ENCODE data around the gene TLN1.

The TLN1 gene

DNA sequence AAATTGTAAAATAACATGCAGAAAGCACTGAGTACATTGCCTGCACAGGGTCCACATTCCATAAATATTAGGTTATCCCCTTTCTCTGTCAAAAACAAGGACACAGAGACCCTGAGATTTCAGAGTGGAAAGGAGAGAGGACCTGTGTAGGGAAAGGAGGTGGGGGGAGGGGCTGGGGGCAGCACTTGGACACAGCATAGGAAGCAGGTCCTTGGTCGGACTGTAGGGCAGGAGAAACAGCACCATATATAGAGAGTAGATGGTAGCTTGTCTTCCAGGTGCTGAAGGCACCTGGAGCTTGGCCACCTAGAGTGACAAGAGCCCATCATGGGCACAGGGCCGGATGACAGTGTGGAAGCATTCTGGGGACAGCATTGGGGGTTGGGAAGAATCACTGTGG is 44.7 kb downstream of the TLN1 start:
- peaks cover 12 to 21% of the 10 kb centered on the region in 2 donors for H3K4me1 ChIP-seq (ENCODE audit: control insufficient read depth in 2 of 2, insufficient read depth in 1 of 2, low read depth in 1 of 2, low read length in 2 of 2)
- no peak overlapping the region for H3K14ac ChIP-seq (ENCODE audit: low read length)
- no peak overlapping the region for H2BK15ac ChIP-seq (ENCODE audit: low read length)
- H2AK5ac ChIP-seq (ENCODE audit: low read depth, low read length): no peak overlapping the region
- H3K4me3 ChIP-seq (ENCODE audit: low read length in 2 of 2): no peak overlapping the region
- H2BK12ac ChIP-seq (ENCODE audit: low read length): no peak overlapping the region
- H3K27ac ChIP-seq (replicated peaks; ENCODE audit: low read length): no peak overlapping the region
- H3K18ac ChIP-seq (ENCODE audit: low read length): no peak overlapping the region
- H3K4ac ChIP-seq (ENCODE audit: low read length): no peak overlapping the region
- no peak overlapping the region for H2BK120ac ChIP-seq (ENCODE audit: low read depth, low read length)
- no CpG with 5 or more reads among the region's 2 CpGs for whole genome bisulfite sequencing, 2 donors (ENCODE audit: extremely low coverage in 2 of 2, insufficient read length in 2 of 2, insufficient replicate concordance in 1 of 2)
- H4K91ac ChIP-seq (ENCODE audit: low read depth, low read length, poor library complexity): no peak overlapping the region
- H4K8ac ChIP-seq (ENCODE audit: low read depth, low read length): no peak overlapping the region
- no peak overlapping the region for H3K9ac ChIP-seq (ENCODE audit: low read depth, low read length, poor library complexity)
- H2AFZ ChIP-seq (ENCODE audit: low read length): no peak overlapping the region
- peaks cover 19 to 32% of the 10 kb centered on the region in 2 donors for H3K36me3 ChIP-seq (replicated peaks in 1 of 2; ENCODE audit: control insufficient read depth in 2 of 2, insufficient read depth in 2 of 2, low read length in 2 of 2)
- no peak for DNase-seq (ENCODE audit: low spot score)
- peaks cover 6% of the 10 kb centered on the region for H3K79me1 ChIP-seq (ENCODE audit: low read depth, low read length)
- no peak overlapping the region for H3K4me2 ChIP-seq (ENCODE audit: insufficient read depth, low read length, poor library complexity, severe bottlenecking)
- no peaks in the 10 kb centered on the region for H3K27me3 ChIP-seq (ENCODE audit: control insufficient read depth in 3 of 3, insufficient read depth in 3 of 3, low read depth in 1 of 3, low read length in 3 of 3)
- no peaks in the 10 kb centered on the region for H3K9me3 ChIP-seq (replicated peaks in 1 of 2; ENCODE audit: control insufficient read depth in 2 of 2, insufficient read depth in 1 of 2, low read depth in 1 of 2, low read length in 2 of 2)
- H3K23ac ChIP-seq (ENCODE audit: low read depth, low read length, poor library complexity): no peak overlapping the region
- H2BK5ac ChIP-seq (ENCODE audit: low read length): no peak overlapping the region

DNA sequence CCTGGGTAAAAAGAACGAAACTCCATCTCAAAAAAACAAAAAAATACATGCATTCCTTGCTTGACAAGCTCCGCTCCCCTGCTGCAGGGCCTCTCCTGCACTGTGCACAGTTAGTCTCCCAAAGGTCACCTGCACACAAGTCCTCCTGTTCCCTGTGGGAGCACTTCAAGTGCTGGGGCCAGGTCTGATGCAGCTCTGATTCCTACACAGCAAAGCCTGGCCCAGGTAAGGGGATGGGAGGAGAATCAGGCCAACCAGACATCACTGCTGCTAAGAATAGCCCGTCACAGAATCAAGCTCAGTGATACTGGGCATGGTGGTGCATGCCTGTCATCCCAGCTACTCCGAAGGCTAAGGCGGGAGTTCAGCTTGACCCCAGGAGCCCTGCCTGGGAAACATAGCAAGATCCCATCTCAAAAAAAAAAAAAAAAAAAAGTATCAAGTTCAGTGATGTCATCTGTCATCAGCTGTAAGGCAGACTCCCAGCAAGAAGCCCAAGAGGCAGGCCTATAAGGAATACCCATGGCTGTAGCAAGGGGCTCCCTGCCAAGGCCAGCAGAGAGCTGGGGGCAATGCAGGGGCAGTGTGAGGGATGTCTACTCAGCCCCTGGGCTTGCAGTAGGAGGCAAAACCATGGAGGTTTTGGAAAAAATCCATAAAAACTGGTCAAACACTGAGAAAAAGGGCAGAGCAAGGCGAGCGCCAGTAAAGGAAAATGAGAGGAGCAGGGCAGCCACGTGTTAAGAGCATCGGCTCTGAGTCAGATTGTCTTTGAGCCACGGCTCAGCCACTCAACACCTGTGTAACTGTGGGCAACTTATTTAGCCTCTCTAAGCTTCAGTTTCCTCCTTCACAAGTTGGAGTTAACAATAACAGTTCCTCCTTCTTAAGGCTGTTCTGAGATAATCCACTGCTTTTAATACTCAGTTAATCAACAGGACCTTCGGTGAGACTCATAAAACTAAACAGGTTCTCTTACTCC is 45.5 kb downstream of the TLN1 start:
- H3K4me1 ChIP-seq (ENCODE audit: control insufficient read depth in 2 of 2, insufficient read depth in 1 of 2, low read depth in 1 of 2, low read length in 2 of 2): peaks cover 7 to 19% of the 10 kb centered on the region in 2 donors
- H3K79me1 ChIP-seq (ENCODE audit: low read depth, low read length): peaks cover 6% of the 10 kb centered on the region
- DNase-seq (ENCODE audit: low spot score): no peak
- H3K4me2 ChIP-seq (ENCODE audit: insufficient read depth, low read length, poor library complexity, severe bottlenecking): no peak overlapping the region
- no peak overlapping the region for H2BK5ac ChIP-seq (ENCODE audit: low read length)
- H2AK5ac ChIP-seq (ENCODE audit: low read depth, low read length): no peak overlapping the region
- no peak overlapping the region for H4K8ac ChIP-seq (ENCODE audit: low read depth, low read length)
- H3K27ac ChIP-seq (replicated peaks; ENCODE audit: low read length): no peak overlapping the region
- no peak overlapping the region for H2BK15ac ChIP-seq (ENCODE audit: low read length)
- H4K91ac ChIP-seq (ENCODE audit: low read depth, low read length, poor library complexity): no peak overlapping the region
- H3K4me3 ChIP-seq (ENCODE audit: low read length in 2 of 2): no peak overlapping the region
- no peak overlapping the region for H2AFZ ChIP-seq (ENCODE audit: low read length)
- H3K18ac ChIP-seq (ENCODE audit: low read length): no peak overlapping the region
- H3K9me3 ChIP-seq (replicated peaks in 1 of 2; ENCODE audit: control insufficient read depth in 2 of 2, insufficient read depth in 1 of 2, low read depth in 1 of 2, low read length in 2 of 2): no peaks in the 10 kb centered on the region
- H3K23ac ChIP-seq (ENCODE audit: low read depth, low read length, poor library complexity): no peak overlapping the region
- H3K14ac ChIP-seq (ENCODE audit: low read length): no peak overlapping the region
- H3K36me3 ChIP-seq (replicated peaks in 1 of 2; ENCODE audit: control insufficient read depth in 2 of 2, insufficient read depth in 2 of 2, low read length in 2 of 2): peaks cover 19 to 33% of the 10 kb centered on the region in 2 donors
- no peak overlapping the region for H2BK120ac ChIP-seq (ENCODE audit: low read depth, low read length)
- H3K27me3 ChIP-seq (ENCODE audit: control insufficient read depth in 3 of 3, insufficient read depth in 3 of 3, low read depth in 1 of 3, low read length in 3 of 3): no peaks in the 10 kb centered on the region
- no peak overlapping the region for H3K9ac ChIP-seq (ENCODE audit: low read depth, low read length, poor library complexity)
- no peak overlapping the region for H3K4ac ChIP-seq (ENCODE audit: low read length)
- WGBS, 2 donors (ENCODE audit: extremely low coverage in 2 of 2, insufficient read length in 2 of 2, insufficient replicate concordance in 1 of 2): no CpG with 5 or more reads among the region's 11 CpGs
- H2BK12ac ChIP-seq (ENCODE audit: low read length): no peak overlapping the region

DNA sequence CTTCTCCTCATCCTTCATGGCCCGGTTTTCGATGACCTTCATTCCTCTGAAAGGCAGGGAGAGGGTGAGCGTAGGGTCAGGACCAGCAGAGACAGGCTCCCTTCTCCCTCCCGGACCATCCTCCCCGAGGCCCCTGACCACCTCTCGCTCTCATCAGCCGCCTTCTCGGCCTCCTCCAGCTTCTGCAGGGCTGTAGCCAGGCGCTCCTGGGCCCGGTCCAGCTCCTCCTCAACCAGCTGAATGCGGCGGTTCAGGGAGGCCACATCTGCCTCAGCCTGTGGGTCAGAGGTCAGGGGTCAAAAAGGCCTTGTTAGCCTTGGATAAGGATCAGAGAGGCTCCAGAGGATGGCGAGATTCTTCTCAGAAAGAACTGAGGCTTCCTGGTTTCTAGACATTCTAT is 46.5 kb downstream of the TLN1 start:
- H3K4ac ChIP-seq (ENCODE audit: low read length): no peak overlapping the region
- no peak overlapping the region for H4K8ac ChIP-seq (ENCODE audit: low read depth, low read length)
- no peak overlapping the region for H2AK5ac ChIP-seq (ENCODE audit: low read depth, low read length)
- no peak overlapping the region for H3K4me2 ChIP-seq (ENCODE audit: insufficient read depth, low read length, poor library complexity, severe bottlenecking)
- H3K9me3 ChIP-seq (replicated peaks in 1 of 2; ENCODE audit: control insufficient read depth in 2 of 2, insufficient read depth in 1 of 2, low read depth in 1 of 2, low read length in 2 of 2): no peaks in the 10 kb centered on the region
- peak overlapping the region; percentile 37 for H3K23ac ChIP-seq (ENCODE audit: low read depth, low read length, poor library complexity)
- peak overlapping the region; percentile 38 for H3K9ac ChIP-seq (ENCODE audit: low read depth, low read length, poor library complexity)
- no peak overlapping the region for H2BK120ac ChIP-seq (ENCODE audit: low read depth, low read length)
- no peak overlapping the region for H3K18ac ChIP-seq (ENCODE audit: low read length)
- no peak overlapping the region for H3K14ac ChIP-seq (ENCODE audit: low read length)
- H2BK15ac ChIP-seq (ENCODE audit: low read length): no peak overlapping the region
- no peak overlapping the region for H2BK5ac ChIP-seq (ENCODE audit: low read length)
- peaks cover 6% of the 10 kb centered on the region for H3K79me1 ChIP-seq (ENCODE audit: low read depth, low read length)
- H3K27ac ChIP-seq (replicated peaks; ENCODE audit: low read length): no peak overlapping the region
- H3K4me1 ChIP-seq (ENCODE audit: control insufficient read depth in 2 of 2, insufficient read depth in 1 of 2, low read depth in 1 of 2, low read length in 2 of 2): peaks cover 3 to 20% of the 10 kb centered on the region in 2 donors
- no peaks in the 10 kb centered on the region for H3K27me3 ChIP-seq (ENCODE audit: control insufficient read depth in 3 of 3, insufficient read depth in 3 of 3, low read depth in 1 of 3, low read length in 3 of 3)
- WGBS, 2 donors (ENCODE audit: extremely low coverage in 2 of 2, insufficient read length in 2 of 2, insufficient replicate concordance in 1 of 2): no CpG with 5 or more reads among the region's 13 CpGs
- no peak for DNase-seq (ENCODE audit: low spot score)
- H3K4me3 ChIP-seq (ENCODE audit: low read length in 2 of 2): no peak overlapping the region
- H4K91ac ChIP-seq (ENCODE audit: low read depth, low read length, poor library complexity): no peak overlapping the region
- H3K36me3 ChIP-seq (replicated peaks in 1 of 2; ENCODE audit: control insufficient read depth in 2 of 2, insufficient read depth in 2 of 2, low read length in 2 of 2): peaks cover 19 to 35% of the 10 kb centered on the region in 2 donors
- H2AFZ ChIP-seq (ENCODE audit: low read length): no peak overlapping the region
- H2BK12ac ChIP-seq (ENCODE audit: low read length): no peak overlapping the region

DNA sequence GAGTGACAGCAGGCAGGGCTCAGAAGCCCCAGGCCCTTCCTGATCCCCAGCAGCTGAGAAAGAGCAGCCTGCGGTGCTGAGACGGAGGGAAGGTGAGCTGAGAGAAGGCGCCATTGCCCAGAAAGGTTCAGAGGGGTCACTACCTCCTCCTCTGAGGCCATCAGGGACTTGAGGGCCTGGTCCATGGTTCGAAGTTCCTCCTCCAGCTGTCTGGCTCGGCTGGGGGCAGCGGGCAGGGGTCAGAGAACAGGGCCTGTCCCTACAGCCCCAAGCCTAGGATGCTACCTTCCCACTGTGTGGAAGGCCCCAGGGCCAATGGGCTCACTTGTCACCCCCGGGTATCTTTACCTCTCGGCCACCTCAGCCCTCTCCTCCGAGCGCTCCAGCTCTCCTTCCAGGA is 47.1 kb downstream of the TLN1 start:
- H2BK12ac ChIP-seq (ENCODE audit: low read length): no peak overlapping the region
- no peak overlapping the region for H2BK120ac ChIP-seq (ENCODE audit: low read depth, low read length)
- no peaks in the 10 kb centered on the region for H3K9me3 ChIP-seq (replicated peaks in 1 of 2; ENCODE audit: control insufficient read depth in 2 of 2, insufficient read depth in 1 of 2, low read depth in 1 of 2, low read length in 2 of 2)
- no peak overlapping the region for H3K4me2 ChIP-seq (ENCODE audit: insufficient read depth, low read length, poor library complexity, severe bottlenecking)
- H3K36me3 ChIP-seq (replicated peaks in 1 of 2; ENCODE audit: control insufficient read depth in 2 of 2, insufficient read depth in 2 of 2, low read length in 2 of 2): peaks cover 19 to 35% of the 10 kb centered on the region in 2 donors
- no peak overlapping the region for H4K91ac ChIP-seq (ENCODE audit: low read depth, low read length, poor library complexity)
- H3K23ac ChIP-seq (ENCODE audit: low read depth, low read length, poor library complexity): peak overlapping the region; percentile 37
- no peak overlapping the region for H3K4ac ChIP-seq (ENCODE audit: low read length)
- no peak overlapping the region for H2BK5ac ChIP-seq (ENCODE audit: low read length)
- WGBS, 2 donors (ENCODE audit: extremely low coverage in 2 of 2, insufficient read length in 2 of 2, insufficient replicate concordance in 1 of 2): no CpG with 5 or more reads among the region's 10 CpGs
- no peak overlapping the region for H3K9ac ChIP-seq (ENCODE audit: low read depth, low read length, poor library complexity)
- H3K14ac ChIP-seq (ENCODE audit: low read length): no peak overlapping the region
- H2BK15ac ChIP-seq (ENCODE audit: low read length): no peak overlapping the region
- H3K4me1 ChIP-seq (ENCODE audit: control insufficient read depth in 2 of 2, insufficient read depth in 1 of 2, low read depth in 1 of 2, low read length in 2 of 2): peaks cover 0 to 22% of the 10 kb centered on the region in 2 donors
- no peak overlapping the region for H3K4me3 ChIP-seq (ENCODE audit: low read length in 2 of 2)
- no peak for DNase-seq (ENCODE audit: low spot score)
- H2AFZ ChIP-seq (ENCODE audit: low read length): no peak overlapping the region
- no peak overlapping the region for H3K18ac ChIP-seq (ENCODE audit: low read length)
- no peak overlapping the region for H3K27ac ChIP-seq (replicated peaks; ENCODE audit: low read length)
- H2AK5ac ChIP-seq (ENCODE audit: low read depth, low read length): no peak overlapping the region
- no peaks in the 10 kb centered on the region for H3K27me3 ChIP-seq (ENCODE audit: control insufficient read depth in 3 of 3, insufficient read depth in 3 of 3, low read depth in 1 of 3, low read length in 3 of 3)
- no peak overlapping the region for H4K8ac ChIP-seq (ENCODE audit: low read depth, low read length)
- H3K79me1 ChIP-seq (ENCODE audit: low read depth, low read length): peaks cover 6% of the 10 kb centered on the region

Measured in neuronal stem cell (in vitro differentiated cells).